Germinal center (tissue), 1 donor: ENCODE data around the gene PACC1.
"Not testable (repeated sequence)": the region's sequence is repeated elsewhere in the genome, so short reads cannot be mapped to it uniquely, and the experiment has no call there.

ENCODE experiments used
- DNase-seq: peaks from one replicate; pipeline ENCODE4 v3.0.0; 2012; ENCODE audit warnings: mixed read lengths, low spot score

The PACC1 gene

GRCh38 chr1:212326541-212326940, 88.1 kb downstream of the PACC1 start:
- no peak for DNase-seq

GRCh38 chr1:212323066-212323465, 91.6 kb downstream of the PACC1 start:
- no peak for DNase-seq

- not testable (repeated sequence) for DNase-seq
These were observed 93.7 kb downstream of the PACC1 start for GRCh38 chr1:212321031-212321430.

- DNase-seq = no peak
These were observed 96.8 kb downstream of the PACC1 start for GRCh38 chr1:212317916-212318315.

GRCh38 chr1:212315907-212316306, 98.8 kb downstream of the PACC1 start:
- no peak for DNase-seq

GRCh38 chr1:212315184-212315583, 99.5 kb downstream of the PACC1 start:
- DNase-seq = no peak
